Umbilical cord (tissue), 2 donors: ENCODE results near the gene ATPAF1. TPM values are rescaled to one million over a fixed set of nuclear protein-coding genes. Genes with fewer than 3 reads are reported as not detected.
"Not testable (repeated sequence)": the region's sequence is repeated elsewhere in the genome, so short reads cannot be mapped to it uniquely, and the experiment has no call there.

Experiments used
- DNase-seq: peaks from one replicate; pipeline ENCODE4 v3.0.0-alpha.2; 2015; ENCODE audit warnings: low spot score
- total RNA-seq: library from RNA; depleted of rRNA; stranded (reverse); fragments of >200 nt; gene quantifications from one replicate; pipeline ENCODE4 v1.2.3, GENCODE V29; 2014; ENCODE audit warnings: low replicate concordance; ENCODE audit not compliant: insufficient read depth

The ATPAF1 gene, protein sequence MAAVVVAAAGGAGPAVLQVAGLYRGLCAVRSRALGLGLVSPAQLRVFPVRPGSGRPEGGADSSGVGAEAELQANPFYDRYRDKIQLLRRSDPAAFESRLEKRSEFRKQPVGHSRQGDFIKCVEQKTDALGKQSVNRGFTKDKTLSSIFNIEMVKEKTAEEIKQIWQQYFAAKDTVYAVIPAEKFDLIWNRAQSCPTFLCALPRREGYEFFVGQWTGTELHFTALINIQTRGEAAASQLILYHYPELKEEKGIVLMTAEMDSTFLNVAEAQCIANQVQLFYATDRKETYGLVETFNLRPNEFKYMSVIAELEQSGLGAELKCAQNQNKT
- total RNA-seq: 28.4 TPM

DNA sequence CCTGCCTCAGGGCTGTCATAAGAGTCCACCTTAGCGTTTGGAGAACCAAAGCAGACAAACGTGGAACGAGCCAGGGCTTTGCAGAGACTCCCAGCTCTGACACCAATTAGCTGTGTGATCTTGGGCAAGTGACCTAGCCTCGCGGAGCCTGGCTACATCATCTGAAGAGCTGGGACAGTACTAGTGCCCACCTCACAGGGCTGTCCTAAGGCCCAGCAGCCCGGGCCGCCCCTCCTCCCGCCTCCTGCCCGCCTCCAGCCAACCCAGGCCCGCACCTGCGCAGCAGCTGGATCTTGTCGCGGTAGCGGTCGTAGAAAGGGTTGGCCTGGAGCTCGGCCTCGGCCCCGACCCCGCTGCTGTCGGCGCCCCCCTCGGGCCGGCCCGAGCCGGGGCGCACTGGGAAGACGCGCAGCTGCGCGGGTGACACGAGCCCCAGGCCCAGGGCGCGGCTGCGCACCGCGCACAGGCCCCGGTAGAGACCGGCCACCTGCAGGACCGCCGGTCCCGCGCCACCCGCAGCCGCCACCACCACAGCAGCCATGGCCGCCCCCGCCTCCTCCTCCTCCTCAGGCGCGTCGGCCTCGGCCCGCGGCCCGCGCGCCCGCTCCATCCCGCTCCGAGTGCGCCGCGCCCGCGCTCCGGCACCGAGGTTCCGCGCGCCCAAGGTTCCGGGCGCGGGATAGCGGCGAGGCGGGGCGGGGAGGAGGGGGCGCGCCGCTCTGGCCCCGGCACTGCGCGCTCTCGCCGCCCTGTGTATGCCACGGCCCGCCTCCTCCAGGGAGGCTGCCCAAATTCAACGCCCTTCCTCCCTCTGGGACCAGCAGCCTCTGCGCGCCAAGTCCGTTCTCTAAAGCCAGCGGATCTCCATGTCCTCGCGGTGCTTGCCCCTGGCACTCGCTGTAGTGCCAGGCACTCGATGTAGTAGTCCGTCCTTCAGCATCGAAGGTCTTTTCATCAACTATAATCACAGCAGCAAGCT is at the start of gene ATPAF1:
TSS of gene ATPAF1 (minus strand) at position 583 of the 979 bp plus-strand sequence. CDS start at position 541, 42 bp downstream.
- DNase-seq: peak; percentile 80

DNA sequence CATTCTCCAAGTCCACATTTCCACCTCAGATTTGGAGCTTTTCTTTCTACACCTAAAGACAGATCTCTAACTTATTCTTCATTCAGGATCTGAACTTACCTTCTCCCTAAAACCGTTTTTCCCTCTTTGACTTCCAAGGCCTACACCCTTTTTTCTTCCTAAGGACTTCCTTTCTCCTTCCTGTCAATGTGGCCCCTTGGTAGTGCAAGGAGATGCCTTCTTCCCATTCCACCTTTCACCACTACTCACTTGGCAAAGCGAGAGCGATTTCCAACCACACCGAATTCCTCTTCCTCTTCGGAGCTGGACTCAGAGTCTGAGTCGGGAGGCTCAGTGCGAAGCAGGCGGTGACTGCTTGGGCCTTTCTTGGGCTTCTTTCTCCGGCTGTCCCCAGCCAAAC is 49.5 kb upstream of the ATPAF1 start:
- DNase-seq: no peak

DNA sequence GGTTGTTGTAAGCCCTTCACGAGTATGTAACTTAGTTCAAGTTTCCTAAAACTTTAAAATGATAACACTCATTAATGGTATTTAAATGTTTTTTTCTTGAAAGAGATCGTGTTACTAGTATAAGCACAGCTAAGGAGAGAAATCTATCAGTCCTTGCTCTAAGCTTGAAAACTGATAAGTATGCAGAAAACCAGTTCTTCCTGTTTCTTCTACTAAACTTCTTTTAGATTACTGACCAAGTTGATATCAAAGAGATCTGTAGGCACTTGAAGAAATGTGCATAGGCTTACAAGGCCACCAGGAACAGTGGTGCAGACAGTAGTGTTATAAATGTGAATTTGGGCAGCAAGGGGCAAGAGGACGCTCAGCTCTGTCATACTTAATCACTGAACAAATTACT is 46.8 kb upstream of the ATPAF1 start:
- no peak for DNase-seq

DNA sequence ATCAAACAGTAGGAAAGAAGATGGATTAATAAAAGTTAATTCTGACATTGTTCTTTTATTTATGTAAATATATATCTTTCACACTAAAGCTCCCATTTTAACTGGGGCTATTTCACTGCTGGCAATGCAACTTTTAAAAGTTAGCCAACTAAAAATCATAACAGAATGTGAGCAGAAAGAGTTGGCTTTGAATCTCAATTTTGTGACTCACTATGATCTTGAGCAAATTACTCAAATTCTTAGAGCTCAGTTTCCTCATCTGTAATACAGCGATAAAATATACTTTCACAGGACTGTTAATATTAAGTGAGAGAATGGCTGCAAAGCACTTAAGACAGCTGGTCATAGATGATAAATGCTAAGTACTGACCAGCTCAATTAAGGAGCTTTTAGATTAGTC is 40.0 kb upstream of the ATPAF1 start:
- DNase-seq: no peak

DNA sequence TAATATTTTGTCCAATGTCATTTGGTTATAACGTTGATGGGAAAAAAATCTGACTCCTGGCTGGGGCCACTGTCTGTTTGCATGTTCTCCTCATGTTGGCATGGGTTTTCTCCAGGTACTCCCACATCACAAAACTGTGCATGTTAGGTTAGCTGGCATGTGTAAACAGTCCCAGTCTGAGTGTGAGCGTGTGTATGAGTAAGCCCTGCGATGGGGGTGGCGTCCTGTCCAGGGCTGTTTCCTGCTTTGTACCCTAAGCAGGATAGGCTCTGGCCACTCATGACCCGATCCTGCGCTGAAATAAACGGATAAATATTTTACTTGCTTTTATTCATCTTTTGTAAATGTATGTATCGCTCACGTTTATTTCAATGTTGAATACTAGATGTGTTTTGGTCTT is 37.2 kb upstream of the ATPAF1 start:
- no peak for DNase-seq

DNA sequence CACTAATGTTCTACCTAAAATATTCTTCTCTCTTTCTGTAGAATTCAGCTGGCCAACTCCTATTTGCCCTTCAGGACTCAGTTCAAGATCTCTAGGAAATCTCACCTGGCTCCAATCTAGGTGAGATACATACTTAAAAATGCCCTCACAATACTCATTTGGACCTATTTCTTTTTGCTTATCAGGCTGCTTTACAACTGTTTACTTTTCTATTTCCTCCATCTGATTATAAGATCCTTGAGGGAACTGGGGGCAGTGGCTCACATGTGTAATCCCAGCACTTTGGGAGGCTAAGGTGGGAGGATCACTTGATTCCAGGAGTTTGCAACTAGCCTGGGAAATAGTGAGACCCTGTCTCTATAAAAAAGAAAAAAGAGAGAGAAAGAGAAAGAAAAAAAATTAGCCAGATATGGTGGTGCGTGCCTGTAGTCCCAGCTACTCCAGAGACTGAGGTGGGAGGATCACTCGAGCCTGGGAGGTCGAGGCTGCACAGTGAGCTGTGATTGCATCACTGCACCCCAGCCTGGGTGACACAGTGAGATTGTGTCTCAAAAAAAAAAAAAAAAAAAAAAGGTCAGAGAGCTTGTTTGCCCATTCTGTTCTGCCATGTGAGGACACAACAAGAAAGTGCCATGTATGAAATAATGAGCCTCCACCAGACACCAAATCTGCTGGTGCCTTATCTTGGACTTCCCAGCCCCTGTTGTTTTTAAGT is 35.9 kb upstream of the ATPAF1 start:
- no peak for DNase-seq

DNA sequence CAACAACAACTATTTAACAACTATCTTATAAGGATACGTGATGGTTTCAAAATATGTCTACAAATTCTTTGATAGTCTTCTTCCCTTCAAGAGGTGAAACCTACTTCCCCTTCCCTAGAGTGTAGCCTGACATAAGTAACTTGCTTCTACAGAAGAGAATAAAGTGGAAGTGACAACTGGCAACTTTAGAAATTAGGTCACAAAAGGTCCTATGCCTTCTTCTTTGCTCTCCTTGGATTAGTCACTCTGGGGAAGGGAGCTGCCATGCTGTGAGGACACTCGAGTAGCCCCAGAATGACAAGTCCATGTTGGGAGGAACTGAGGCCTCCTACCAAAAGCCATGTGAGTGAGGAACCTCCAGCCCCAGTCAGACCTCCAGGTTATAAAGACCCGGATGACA is 31.5 kb upstream of the ATPAF1 start:
- DNase-seq: no peak

DNA sequence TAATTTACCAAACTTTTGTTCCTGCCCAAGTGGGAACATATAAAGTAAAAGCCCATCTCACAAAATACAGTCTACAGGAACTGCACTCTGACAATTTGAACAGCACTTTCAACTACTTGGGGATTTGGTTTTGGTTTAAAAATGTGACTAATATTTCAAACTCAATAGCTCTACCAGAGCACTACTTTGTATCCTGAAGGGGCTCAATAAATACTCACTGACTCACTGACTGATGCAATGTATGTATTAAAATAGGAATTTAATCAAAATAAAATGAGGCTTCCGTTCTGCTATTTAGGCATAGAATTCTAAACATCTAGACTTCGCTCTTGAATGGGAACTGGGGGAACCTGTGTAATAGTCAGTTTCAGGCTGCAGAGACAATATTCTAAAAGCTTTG is 28.9 kb upstream of the ATPAF1 start:
- no peak for DNase-seq

DNA sequence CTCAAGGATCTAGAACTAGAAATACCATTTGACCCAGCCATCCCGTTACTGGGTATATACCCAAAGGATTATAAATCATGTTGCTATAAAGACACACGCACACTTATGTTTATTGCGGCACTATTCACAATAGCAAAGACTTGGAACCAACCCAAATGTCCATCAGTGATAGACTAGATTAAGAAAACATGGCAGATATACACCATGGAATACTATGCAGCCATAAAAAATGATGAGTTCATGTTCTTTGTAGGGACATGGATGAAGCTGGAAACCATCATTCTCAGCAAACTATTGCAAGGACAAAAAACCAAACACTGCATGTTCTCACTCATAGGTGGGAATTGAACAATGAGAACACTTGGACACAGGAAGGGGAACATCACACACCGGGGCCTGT is 26.5 kb upstream of the ATPAF1 start:
- not testable (repeated sequence) for DNase-seq

DNA sequence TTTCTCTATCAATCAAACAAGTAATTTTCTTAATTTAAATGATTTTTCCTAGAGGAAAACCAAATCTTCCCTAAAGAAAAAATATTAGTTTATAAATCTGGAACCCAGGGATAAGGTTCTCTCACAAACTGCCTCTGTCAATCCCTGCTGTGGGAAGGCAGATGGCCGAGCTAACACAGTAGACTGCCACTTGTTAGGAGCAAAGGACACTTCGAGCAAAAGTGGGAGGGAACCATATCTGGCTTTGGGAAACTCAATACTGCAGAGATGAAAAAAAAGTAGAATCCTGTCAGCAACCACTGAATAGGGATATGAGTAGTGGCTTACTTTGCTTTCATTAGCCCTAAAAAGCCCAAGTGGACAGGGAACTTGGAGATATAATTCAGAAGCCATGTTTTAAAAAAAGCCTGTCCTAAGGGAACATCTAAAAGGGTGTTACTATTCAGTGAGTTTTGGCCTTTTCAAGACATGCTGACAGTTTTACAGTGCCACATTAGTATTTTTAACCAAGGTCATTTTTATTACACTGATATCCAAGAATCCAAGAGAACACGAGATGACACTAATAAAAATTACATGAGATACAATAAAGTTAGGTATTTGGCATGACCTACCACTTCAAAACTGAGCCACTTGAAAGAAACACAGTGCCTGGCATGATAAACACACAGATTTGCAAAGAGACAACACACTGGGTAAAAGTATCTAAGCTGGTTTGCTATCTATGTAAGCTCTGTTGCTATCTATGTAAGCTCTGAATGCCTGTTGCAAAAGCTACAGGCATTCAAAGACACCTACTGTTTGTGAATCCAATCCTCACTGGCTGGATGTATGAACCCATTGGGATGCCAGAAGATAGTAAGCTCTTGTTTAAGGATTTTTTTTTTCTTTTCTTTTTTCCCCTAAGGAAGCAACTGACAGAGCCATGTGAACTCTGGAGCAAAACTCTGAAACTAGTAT is 24.9 kb upstream of the ATPAF1 start:
- DNase-seq: peak; percentile 17

DNA sequence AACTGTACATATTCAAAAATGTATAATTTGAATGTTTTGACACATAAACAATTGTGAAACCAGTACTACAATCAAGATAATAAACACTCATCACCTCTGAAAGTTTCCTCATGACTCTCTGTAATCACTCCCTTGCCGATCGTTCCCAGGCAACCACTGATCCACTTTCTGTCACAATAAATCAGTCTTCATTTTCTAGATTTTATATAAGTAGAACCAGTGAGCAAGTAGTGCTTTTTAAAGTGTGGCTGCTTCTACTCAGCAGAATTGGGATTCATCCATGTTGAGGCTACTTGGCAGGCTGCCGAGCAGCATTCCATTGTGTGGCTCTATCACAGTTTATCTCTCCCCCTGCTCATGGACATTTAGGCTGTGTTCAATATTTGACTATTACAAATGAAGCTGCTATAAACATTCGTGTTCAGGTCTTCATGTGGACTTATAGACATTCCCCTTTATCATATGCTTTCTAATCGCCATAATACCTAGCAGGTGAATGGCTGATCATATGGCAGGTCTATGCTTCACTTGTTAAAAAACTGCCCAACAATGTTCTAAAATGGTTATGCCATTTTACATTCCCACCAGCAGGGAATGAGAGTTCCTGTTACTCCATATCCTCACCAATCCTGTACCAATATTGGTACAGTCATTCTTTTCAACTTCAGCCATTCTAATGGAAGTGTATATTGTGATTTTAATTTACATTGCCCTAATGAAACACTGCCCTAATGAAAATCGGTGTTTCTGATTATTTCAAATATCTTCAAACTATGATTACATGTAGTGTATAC is 24.0 kb upstream of the ATPAF1 start:
- DNase-seq: peak; percentile 18

DNA sequence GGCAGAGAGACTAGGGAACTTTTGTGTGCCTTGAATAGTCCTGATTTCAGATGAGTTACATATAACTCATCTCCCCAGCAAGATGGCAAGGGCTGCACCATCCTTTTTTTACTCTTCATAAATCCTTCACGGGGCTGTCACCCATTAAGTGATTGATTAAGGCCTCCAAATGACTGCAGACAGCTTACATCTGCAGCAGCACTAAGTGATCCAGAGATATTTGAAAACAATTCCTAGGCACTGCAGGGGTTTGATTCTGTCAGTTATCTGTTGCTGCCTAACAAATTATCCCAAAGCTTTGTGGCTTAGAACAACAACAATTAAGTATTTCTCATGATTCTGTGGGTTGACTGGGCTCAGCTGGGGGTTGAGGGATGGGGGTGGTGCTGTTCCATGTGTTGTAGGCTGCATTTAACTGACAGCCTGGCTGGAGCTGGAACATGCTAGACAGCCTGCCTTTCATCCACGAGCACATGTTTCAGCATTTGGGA is 22.8 kb upstream of the ATPAF1 start:
- DNase-seq: no peak

DNA sequence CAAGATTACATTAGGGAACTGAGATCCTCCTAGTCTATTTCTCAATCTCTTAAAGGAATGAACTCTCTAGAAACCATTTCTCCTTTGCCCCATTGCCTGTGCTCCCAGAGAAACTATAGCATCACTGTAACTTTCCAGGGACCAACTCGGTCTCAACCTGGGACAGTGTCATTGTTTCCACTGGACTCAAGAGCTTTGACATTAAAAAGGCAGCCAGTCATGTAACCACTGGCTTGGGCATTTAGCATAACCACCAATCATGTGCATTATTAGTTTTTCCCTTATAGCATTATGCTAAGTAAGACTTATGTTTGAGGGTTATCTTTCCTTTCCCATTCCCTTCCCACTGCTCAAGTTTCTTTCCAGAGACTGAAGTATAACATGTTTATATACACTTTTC is 21.7 kb upstream of the ATPAF1 start:
- DNase-seq: no peak

DNA sequence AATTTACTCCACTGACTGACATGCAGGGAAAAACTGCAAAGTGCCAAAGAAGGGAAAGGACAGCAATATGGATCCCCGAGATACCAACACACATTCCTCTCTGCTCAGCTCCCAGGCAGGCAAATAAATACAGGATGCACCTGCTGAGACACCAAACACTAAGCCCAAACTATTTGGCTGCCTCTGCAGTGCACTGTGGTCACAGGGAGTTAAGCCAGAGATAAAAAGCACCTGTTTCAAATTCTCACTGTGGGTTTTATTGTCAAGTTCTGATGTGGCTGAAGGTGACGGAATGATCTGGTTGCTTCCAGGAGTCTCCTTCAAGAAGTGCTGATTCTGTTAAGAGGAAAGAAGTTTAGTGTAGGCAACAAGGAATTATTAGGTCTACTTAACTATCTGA is 21.2 kb upstream of the ATPAF1 start:
- DNase-seq: no peak

DNA sequence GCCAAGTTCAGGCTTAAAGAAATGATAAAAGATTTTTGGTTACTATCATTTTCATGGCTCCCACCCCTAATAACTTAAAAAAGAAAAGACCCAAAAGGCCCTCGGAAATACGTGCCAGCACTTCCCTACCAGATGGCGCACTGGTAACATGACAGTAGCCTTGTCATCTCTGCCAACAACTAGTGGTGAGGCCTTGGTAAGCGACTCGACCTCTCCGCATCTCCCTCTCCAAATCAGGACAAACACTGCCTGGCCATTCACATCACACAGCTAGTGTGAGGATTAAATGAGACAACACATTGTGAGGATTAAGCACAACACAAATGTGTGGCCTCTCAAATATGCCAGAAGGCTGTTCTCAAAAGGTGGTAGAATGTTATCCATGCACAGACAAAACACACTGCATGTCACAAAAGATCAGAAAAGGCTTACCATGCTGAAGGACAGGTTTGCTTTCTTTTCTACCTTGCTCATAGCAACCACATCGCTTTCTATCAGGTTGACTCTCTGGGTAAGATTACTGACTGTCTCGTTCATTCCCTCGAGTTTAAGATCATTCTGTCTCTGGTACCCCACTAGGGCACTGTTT is 19.9 kb upstream of the ATPAF1 start:
- no peak for DNase-seq

DNA sequence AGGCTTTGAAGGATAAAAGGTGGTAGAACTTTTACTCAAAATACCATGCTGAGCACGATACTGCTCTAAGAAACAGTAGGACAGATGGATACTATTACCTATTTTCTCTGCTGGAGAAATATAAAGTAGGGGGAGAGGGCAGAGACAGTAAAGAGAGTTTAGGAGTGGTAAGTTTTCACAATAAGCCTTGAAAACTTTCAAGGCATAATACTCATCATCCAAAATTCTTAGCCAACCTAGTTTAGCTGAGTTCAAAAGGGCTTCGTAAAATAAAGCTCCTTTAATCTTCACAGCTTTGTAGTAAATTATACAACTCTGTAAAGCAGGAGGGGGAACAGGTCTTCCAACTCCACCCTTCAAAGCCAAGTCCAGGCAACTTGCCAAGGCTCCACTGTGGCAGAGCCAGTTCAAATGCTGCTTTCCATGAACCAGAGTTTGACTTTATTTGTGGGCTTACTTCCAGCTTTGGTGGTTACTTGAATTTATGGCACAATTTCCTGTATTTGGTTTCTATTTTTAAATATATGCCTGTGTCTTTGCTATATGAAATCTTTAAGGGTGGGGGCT is 19.0 kb upstream of the ATPAF1 start:
- peak; percentile 93 for DNase-seq

DNA sequence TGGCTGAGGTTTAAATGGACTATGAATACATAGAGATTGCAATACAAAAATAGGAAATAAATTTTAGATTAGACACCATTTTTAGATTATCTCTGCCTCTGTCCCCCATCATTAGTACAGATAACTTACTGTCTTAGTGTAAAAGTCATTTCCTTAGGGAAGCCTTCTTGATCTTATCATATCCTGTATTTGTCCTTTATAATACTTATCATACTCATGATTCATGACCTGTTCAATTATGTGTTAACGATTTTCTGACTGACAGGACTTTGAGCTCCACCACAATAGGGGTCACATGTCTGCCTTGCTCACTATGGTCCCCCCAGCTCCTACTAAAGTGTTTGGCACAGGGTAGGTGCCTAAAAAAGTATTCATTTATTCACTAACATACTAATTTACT is 18.1 kb upstream of the ATPAF1 start:
- no peak for DNase-seq

DNA sequence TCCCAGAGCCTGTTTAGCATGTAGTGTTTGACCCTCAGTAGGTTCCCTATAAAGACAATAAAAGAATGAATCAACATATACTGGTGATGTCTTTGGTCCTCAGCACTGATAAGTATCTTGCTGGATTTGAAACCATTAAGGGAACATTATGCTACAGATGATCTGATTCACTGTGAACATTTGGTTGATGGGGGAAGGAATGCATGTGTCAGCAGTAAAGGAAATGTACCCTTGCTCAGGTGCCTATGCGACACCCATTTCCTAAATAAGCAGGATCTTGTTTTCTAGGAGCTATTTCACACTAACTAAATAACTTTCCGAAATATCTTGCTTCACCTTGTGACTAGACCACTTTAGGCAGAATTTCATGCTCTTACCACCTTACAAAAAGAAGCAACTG is 16.5 kb upstream of the ATPAF1 start:
- DNase-seq: no peak

DNA sequence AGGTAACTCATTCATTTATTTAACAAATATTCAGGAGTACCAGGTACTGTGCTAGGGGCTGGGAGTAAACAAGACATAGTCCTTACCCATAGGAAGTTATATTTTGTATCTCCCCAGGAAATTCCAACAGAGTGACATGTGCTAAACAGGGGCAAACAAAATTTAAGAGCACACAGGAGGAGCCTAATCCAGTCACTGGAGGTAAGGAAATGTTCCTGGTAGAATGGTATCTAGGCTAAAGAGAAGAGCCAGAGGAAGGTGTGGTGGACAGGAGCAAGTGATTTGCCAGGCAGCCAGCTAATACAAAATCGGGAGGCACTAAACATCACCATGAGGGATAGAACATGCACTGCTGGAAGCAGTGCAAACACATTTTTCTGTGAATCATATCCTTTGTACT is 13.9 kb upstream of the ATPAF1 start:
- no peak for DNase-seq
